Sigmoid colon (tissue), 7 donors: Measurements from ENCODE around the gene LYPD1. TPM values are rescaled to one million over a fixed set of nuclear protein-coding genes. Genes with fewer than 3 reads are reported as not detected.

ENCODE experiments used
- DNase-seq: peaks from one replicate; pipeline ENCODE4 v3.0.0-alpha.2; 2019
- H3K27ac ChIP-seq, 4 donors: fragments of 200-600 bp; sonication (generic); one replicate each; pipeline ENCODE4 v1.5.1; 2016 to 2019; ENCODE audit warnings: mild to moderate bottlenecking in 1 of 4
- H3K27me3 ChIP-seq, 3 donors: fragments of 200-600 bp; sonication (generic); one replicate each; pipeline ENCODE4 v1.5.1; 2019; ENCODE audit warnings: mild to moderate bottlenecking in 1 of 3
- H3K36me3 ChIP-seq, 4 donors: fragments of 200-600 bp; sonication (generic); one replicate each; pipeline ENCODE4 v1.5.1; 2016 to 2019
- H3K4me1 ChIP-seq, 4 donors: fragments of 200-600 bp; sonication (generic); one replicate each; pipeline ENCODE4 v1.5.1; 2017 to 2019
- H3K4me3 ChIP-seq, 4 donors: fragments of 200-600 bp; sonication (generic); one replicate each; pipeline ENCODE4 v1.5.1; 2017 to 2019; ENCODE audit warnings: mild to moderate bottlenecking in 2 of 4, moderate library complexity in 1 of 4
- H3K9me3 ChIP-seq, 4 donors: fragments of 200-600 bp in 3 of 4; sonication (generic) in 3 of 4; one replicate each; pipeline versions ENCODE4 v1.5.1 to v1.6.1; 2013 to 2019
- CTCF ChIP-seq, 4 experiments: fragments of 450-650 bp in 3 of 4; fragments of 200-600 bp in 1 of 4; IDR thresholded peaks; one replicate each; pipeline ENCODE4 v1.5.1; 2016 to 2019; ENCODE audit warnings: antibody characterized with exemption in 4 of 4, mild to moderate bottlenecking in 3 of 4, moderate library complexity in 2 of 4
- EP300 ChIP-seq, 4 donors: sonication (generic); formaldehyde crosslinking; IDR thresholded peaks; one replicate each; pipeline ENCODE4 v1.6.1; 2017; ENCODE audit warnings: antibody characterized with exemption in 4 of 4
- POLR2A ChIP-seq, 2 donors: fragments of 450-650 bp; IDR thresholded peaks; one replicate each; pipeline ENCODE4 v1.6.1; 2016; ENCODE audit warnings: antibody characterized with exemption in 2 of 2, mild to moderate bottlenecking in 2 of 2, moderate library complexity in 2 of 2
- POLR2AphosphoS5 ChIP-seq, 4 donors: sonication (generic); formaldehyde crosslinking; IDR thresholded peaks; one replicate each; pipeline ENCODE4 v1.6.1; 2017; ENCODE audit warnings: antibody characterized with exemption in 4 of 4
- WGBS, 2 donors: extraction: QIAGEN DNeasy Blood & Tissue Kit; methylation state at CpG; one replicate each; pipeline ENCODE4 v1.1.7; 2013; 5-methylcytosine and 5-hydroxymethylcytosine counted together
- intact Hi-C: fragments of 100-400 bp; cut with DNase I; formaldehyde crosslinking; loops from one replicate; pipeline ENCODE4 v1.15.1; 2023
- polyA plus RNA-seq, 3 donors: library from polyadenylated mRNA; stranded (reverse); fragments of 200-250 nt; gene quantifications; one replicate each; pipeline ENCODE4 v1.2.3, GENCODE V29; 2013
- total RNA-seq, 4 donors: library from RNA; depleted of rRNA; stranded (reverse); fragments of >200 nt; gene quantifications; one replicate each; pipeline ENCODE4 v1.1.0, GENCODE V29; 2016
- donor health status: healthy with polysubstance abuse.
- donor health status: Bipolar disorder and iron deficiency.
- donor health status: healthy.

Gene LYPD1
- total and polyA plus RNA-seq, 7 donors = 0.82 to 8.0 (median 2.6) TPM; not detected in 1

- DNase-seq = no peak
- Histone ChIP-seq H3K4me3 (no peak overlapping the region), H3K36me3 (no peaks in the 10 kb centered on the region), H3K4me1 (no peaks in the 10 kb centered on the region), H3K9me3 (no peaks in the 10 kb centered on the region), H3K27me3 (no peaks in the 10 kb centered on the region), H3K27ac (no peak overlapping the region)
- WGBS, 2 donors = 89 to 92% methylated on average over 5 of the region's 5 CpGs
- TF ChIP-seq POLR2A (IDR thresholded peaks at IDR 0.05) = no peak
- intact Hi-C loops = no loop called here
Measured at GRCh38 chr2:132677661-132678060, 7.7 kb upstream of the LYPD1 start.

GRCh38 chr2:132676999-132677398 lies 7.0 kb upstream of the LYPD1 start:
- Histone ChIP-seq H3K9me3 (no peaks in the 10 kb centered on the region), H3K27me3 (peaks cover 0 to 4% (median 0%) of the 10 kb centered on the region in 3 donors), H3K27ac (no peak overlapping the region), H3K4me3 (no peak overlapping the region), H3K4me1 (no peaks in the 10 kb centered on the region), H3K36me3 (no peaks in the 10 kb centered on the region)
- 40 to 76% methylated on average over 2 of the region's 2 CpGs for WGBS, 2 donors
- no peak for TF ChIP-seq CTCF (IDR thresholded peaks at IDR 0.05)
- no peak for TF ChIP-seq EP300 (IDR thresholded peaks at IDR 0.05)
- no peak for TF ChIP-seq POLR2A (IDR thresholded peaks at IDR 0.05)
- TF ChIP-seq POLR2AphosphoS5 (IDR thresholded peaks at IDR 0.05) = no peak
- no peak for DNase-seq
- intact Hi-C loops = no loop called here

GRCh38 chr2:132671151-132671835 lies 1.3 kb upstream of the LYPD1 start:
- H3K4me3 ChIP-seq = peak overlapping the region; percentile 19 to 53 (median 44)
- no peak for DNase-seq
- H3K4me1 ChIP-seq = peaks cover 0 to 38% (median 29%) of the 10 kb centered on the region in 4 donors
- H3K9me3 ChIP-seq = no peaks in the 10 kb centered on the region
- H3K36me3 ChIP-seq = no peaks in the 10 kb centered on the region
- intact Hi-C loops = no loop called here
- TF ChIP-seq POLR2A (IDR thresholded peaks at IDR 0.05) = no peak
- no peak for TF ChIP-seq EP300 (IDR thresholded peaks at IDR 0.05)
- TF ChIP-seq POLR2AphosphoS5 (IDR thresholded peaks at IDR 0.05) = no peak
- TF ChIP-seq CTCF (IDR thresholded peaks at IDR 0.05) = no peak
- no peak overlapping the region for H3K27ac ChIP-seq
- H3K27me3 ChIP-seq = peaks cover 20 to 52% (median 31%) of the 10 kb centered on the region in 3 donors
- 19 to 24% methylated on average over 23 of the region's 23 CpGs for WGBS, 2 donors

GRCh38 chr2:132670496-132671150 lies 618 bp upstream of the LYPD1 start:
- TF ChIP-seq POLR2A (IDR thresholded peaks at IDR 0.05) (no peak), POLR2AphosphoS5 (IDR thresholded peaks at IDR 0.05) (no peak), EP300 (IDR thresholded peaks at IDR 0.05) (no peak), CTCF (IDR thresholded peaks at IDR 0.05) (no peak)
- Histone ChIP-seq H3K4me1 (peaks cover 0 to 38% (median 29%) of the 10 kb centered on the region in 4 donors), H3K27me3 (peaks cover 20 to 52% (median 31%) of the 10 kb centered on the region in 3 donors), H3K36me3 (no peaks in the 10 kb centered on the region), H3K4me3 (peak overlapping the region; percentile 19 to 53 (median 44)), H3K27ac (no peak overlapping the region), H3K9me3 (no peaks in the 10 kb centered on the region)
- whole genome bisulfite sequencing, 2 donors = 2% methylated on average over 44 of the region's 44 CpGs
- peak; percentile 59 for DNase-seq
- intact Hi-C loops = no loop called here
